ENCODE measurements around the gene FAM193A.

GRCh38 chr4:2574009-2574408 is 37.6 kb downstream of the FAM193A start:
- TF ChIP-seq CTCF (conservative IDR thresholded peaks at IDR 0.05; ENCODE audit: low read depth, low read length) (no peak), EZH2 (IDR thresholded peaks at IDR 0.05; ENCODE audit: borderline replicate concordance, low read depth, low read length, poor library complexity, severe bottlenecking) (no peak)
